DND-41 (cell line): ENCODE results near the gene MFSD11.

Experiments
- EZH2 ChIP-seq: IDR thresholded peaks from 3 replicates; pipeline ENCODE4 v1.6.1; 2012; ENCODE audit warnings: borderline replicate concordance, low read depth, mild to moderate bottlenecking, moderate library complexity, low read length, inconsistent platforms; ENCODE audit not compliant: severe bottlenecking
- TF ChIP-seq, protein P1 (sequence below): IDR thresholded peaks from 2 replicates; pipeline ENCODE4 v1.5.1; 2012; ENCODE audit warnings: borderline replicate concordance, low read length, moderate library complexity, mild to moderate bottlenecking; ENCODE audit not compliant: poor library complexity, severe bottlenecking; ENCODE audit errors: extremely low read depth

DNA sequence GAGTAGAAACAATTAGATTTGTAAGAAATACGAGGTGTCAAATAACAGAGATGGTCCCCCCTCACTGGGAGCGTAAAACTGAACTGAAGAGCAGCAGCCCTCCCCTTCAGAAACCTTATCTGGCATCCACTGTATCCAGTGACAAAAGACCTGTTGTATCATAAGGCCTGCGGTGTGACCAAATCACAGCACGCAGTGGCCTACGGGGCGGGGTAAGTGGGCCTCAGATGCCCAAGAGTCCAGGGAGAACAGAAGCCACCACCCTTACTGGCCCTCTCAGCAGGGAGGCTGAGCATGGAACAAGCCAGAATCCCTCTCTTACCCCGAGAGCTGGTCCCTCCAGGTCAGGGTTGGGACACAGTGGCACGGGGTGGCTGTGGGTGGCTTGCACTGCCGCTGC is 17.0 kb upstream of the MFSD11 start:
- TF ChIP-seq, protein P1, sequence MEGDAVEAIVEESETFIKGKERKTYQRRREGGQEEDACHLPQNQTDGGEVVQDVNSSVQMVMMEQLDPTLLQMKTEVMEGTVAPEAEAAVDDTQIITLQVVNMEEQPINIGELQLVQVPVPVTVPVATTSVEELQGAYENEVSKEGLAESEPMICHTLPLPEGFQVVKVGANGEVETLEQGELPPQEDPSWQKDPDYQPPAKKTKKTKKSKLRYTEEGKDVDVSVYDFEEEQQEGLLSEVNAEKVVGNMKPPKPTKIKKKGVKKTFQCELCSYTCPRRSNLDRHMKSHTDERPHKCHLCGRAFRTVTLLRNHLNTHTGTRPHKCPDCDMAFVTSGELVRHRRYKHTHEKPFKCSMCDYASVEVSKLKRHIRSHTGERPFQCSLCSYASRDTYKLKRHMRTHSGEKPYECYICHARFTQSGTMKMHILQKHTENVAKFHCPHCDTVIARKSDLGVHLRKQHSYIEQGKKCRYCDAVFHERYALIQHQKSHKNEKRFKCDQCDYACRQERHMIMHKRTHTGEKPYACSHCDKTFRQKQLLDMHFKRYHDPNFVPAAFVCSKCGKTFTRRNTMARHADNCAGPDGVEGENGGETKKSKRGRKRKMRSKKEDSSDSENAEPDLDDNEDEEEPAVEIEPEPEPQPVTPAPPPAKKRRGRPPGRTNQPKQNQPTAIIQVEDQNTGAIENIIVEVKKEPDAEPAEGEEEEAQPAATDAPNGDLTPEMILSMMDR = no peak
- TF ChIP-seq EZH2 = no peak
